WERI-Rb-1 (cell line): ENCODE results near the gene SLC43A2.

ENCODE experiments used
- DNase-seq: peaks from one replicate; pipeline ENCODE4 v3.0.0-alpha.2; 2020
- H3K27ac ChIP-seq: fragments of 250-450 bp; sonication (Bioruptor Pico); 2 replicates; pipeline ENCODE4 v1.5.1; 2020; ENCODE audit warnings: mild to moderate bottlenecking, moderate library complexity
- H3K27me3 ChIP-seq: fragments of 250-450 bp; sonication (Bioruptor Pico); 2 replicates; pipeline ENCODE4 v1.5.1; 2021; ENCODE audit warnings: mild to moderate bottlenecking, low read depth, moderate library complexity; ENCODE audit not compliant: insufficient read depth, severe bottlenecking
- H3K36me3 ChIP-seq: fragments of 250-450 bp; sonication (Bioruptor Pico); 2 replicates; pipeline ENCODE4 v1.5.1; 2020; ENCODE audit warnings: mild to moderate bottlenecking, moderate library complexity
- H3K4me3 ChIP-seq: 2 replicates; pipeline ENCODE4 v1.5.1; 2011; ENCODE audit warnings: low read depth, mild to moderate bottlenecking, control low read depth, low read length
- H3K9me3 ChIP-seq: fragments of 250-450 bp; sonication (Bioruptor Pico); 2 replicates; pipeline ENCODE4 v1.5.1; 2021; ENCODE audit warnings: mild to moderate bottlenecking, moderate library complexity; ENCODE audit not compliant: severe bottlenecking
- TF ChIP-seq, protein P1 (sequence below): IDR thresholded peaks from 2 replicates; pipeline ENCODE4 v1.5.1; 2011; ENCODE audit warnings: low read depth, mild to moderate bottlenecking, control low read depth, inconsistent platforms, low read length

Gene SLC43A2

DNA sequence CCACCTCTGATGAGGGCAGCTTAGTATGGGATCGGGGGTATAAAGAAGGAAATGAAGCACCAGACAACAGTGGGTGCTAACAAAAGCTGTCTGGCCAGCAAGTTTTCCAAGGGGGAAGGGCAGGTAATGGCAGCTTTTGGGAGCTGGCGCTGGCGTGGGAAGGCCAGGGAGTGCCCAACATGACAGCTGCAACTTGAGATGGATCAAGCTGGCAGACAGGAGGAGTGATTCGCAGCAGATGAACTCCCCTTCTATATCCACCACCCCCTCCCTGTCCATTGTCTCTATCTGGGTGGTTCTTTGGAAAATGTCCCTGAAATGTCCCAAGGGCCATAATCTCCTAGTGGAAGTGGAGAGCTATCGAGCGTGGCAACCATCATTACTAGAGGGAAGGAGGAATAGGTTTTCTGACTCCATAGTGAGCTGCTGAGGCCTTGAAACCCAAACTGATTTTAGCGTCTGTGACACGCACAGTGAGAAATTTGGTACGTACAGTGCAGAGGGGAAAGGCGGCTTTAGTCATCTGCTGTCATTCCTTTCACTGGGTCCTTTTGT lies 107.5 kb downstream of the SLC43A2 start:
- H3K27ac ChIP-seq: no peak overlapping the region
- DNase-seq: no peak
- TF ChIP-seq, protein P1, sequence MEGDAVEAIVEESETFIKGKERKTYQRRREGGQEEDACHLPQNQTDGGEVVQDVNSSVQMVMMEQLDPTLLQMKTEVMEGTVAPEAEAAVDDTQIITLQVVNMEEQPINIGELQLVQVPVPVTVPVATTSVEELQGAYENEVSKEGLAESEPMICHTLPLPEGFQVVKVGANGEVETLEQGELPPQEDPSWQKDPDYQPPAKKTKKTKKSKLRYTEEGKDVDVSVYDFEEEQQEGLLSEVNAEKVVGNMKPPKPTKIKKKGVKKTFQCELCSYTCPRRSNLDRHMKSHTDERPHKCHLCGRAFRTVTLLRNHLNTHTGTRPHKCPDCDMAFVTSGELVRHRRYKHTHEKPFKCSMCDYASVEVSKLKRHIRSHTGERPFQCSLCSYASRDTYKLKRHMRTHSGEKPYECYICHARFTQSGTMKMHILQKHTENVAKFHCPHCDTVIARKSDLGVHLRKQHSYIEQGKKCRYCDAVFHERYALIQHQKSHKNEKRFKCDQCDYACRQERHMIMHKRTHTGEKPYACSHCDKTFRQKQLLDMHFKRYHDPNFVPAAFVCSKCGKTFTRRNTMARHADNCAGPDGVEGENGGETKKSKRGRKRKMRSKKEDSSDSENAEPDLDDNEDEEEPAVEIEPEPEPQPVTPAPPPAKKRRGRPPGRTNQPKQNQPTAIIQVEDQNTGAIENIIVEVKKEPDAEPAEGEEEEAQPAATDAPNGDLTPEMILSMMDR: no peak
- no peaks in the 10 kb centered on the region for H3K27me3 ChIP-seq
- peaks cover 21% of the 10 kb centered on the region for H3K36me3 ChIP-seq
- no peaks in the 10 kb centered on the region for H3K9me3 ChIP-seq
- no peak overlapping the region for H3K4me3 ChIP-seq

DNA sequence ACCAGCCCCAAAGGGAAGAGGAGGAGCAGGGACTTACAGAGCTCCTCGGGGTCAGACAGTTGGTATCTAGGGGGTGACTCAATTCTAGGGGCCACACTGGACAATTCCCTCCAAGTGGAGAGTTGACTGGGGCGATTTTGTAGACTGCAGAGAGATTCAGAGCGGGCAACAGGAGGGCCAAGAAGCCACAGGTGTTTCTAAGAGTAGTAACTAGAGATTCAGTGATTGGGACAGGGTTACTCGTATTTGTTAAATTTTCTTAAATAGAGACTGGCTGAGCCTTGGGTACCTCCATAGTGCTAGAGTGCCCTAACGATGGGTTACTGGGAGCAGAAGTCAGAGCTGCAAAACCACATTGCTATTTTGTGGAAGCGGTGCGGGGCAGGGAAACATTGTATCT lies 109.0 kb downstream of the SLC43A2 start:
- TF ChIP-seq, protein P1: no peak
- Histone ChIP-seq H3K36me3 (peaks cover 21% of the 10 kb centered on the region), H3K27me3 (no peaks in the 10 kb centered on the region), H3K27ac (no peak overlapping the region), H3K4me3 (no peak overlapping the region), H3K9me3 (no peaks in the 10 kb centered on the region)
- no peak for DNase-seq
